MM.1S (cell line): Measurements from ENCODE around the gene MAP1LC3B2.

ENCODE experiments used
- DNase-seq: peaks from one replicate; pipeline ENCODE4 v3.0.0-alpha.2; 2015
- H2AFZ ChIP-seq: fragments of 300-600 bp; sonication (generic); 2 replicates; pipeline ENCODE4 v1.6.0; 2016; ENCODE audit warnings: antibody characterized with exemption, low read length
- H3F3A ChIP-seq: fragments of 300-600 bp; sonication (generic); 2 replicates; pipeline ENCODE4 v1.6.1; 2016; ENCODE audit warnings: mild to moderate bottlenecking, antibody characterized with exemption, low read length, moderate library complexity, mixed read lengths; ENCODE audit not compliant: insufficient read depth
- H3K27ac ChIP-seq: fragments of 300-600 bp; sonication (generic); 2 replicates; pipeline ENCODE4 v1.5.1; 2016; ENCODE audit warnings: mild to moderate bottlenecking, low read length
- H3K27me3 ChIP-seq: fragments of 300-600 bp; sonication (generic); replicated peaks from 2 replicates; pipeline ENCODE4 v1.6.0; 2016; ENCODE audit warnings: low read length; ENCODE audit not compliant: insufficient read depth
- H3K36me3 ChIP-seq: fragments of 300-600 bp; sonication (generic); replicated peaks from 2 replicates; pipeline ENCODE4 v1.6.1; 2016; ENCODE audit warnings: mild to moderate bottlenecking, low read length, mixed read lengths; ENCODE audit not compliant: insufficient read depth
- H3K4me1 ChIP-seq: fragments of 300-600 bp; sonication (generic); 2 replicates; pipeline ENCODE4 v1.6.1; 2016; ENCODE audit warnings: low read length, mixed read lengths
- H3K4me2 ChIP-seq: fragments of 300-600 bp; sonication (generic); 2 replicates; pipeline ENCODE4 v1.6.0; 2016; ENCODE audit warnings: low read depth, low read length
- H3K4me3 ChIP-seq: fragments of 300-600 bp; sonication (generic); 2 replicates; pipeline ENCODE4 v1.5.1; 2016; ENCODE audit warnings: low read length, mixed read lengths
- H3K79me2 ChIP-seq: fragments of 300-600 bp; sonication (generic); 2 replicates; pipeline ENCODE4 v1.6.1; 2016; ENCODE audit warnings: mixed run types, low read length, mixed read lengths
- H3K9ac ChIP-seq: fragments of 300-600 bp; sonication (generic); 2 replicates; pipeline ENCODE4 v1.6.1; 2016; ENCODE audit warnings: low read length, mixed read lengths
- H3K9me2 ChIP-seq: fragments of 300-600 bp; sonication (generic); replicated peaks from 2 replicates; pipeline ENCODE4 v1.6.1; 2016; ENCODE audit warnings: mild to moderate bottlenecking, low read length, mixed read lengths; ENCODE audit not compliant: insufficient read depth
- H3K9me3 ChIP-seq: fragments of 300-600 bp; sonication (generic); replicated peaks from 2 replicates; pipeline ENCODE4 v1.6.1; 2016; ENCODE audit warnings: mild to moderate bottlenecking, low read length, mixed read lengths; ENCODE audit not compliant: insufficient read depth
- H4K20me1 ChIP-seq: fragments of 300-600 bp; sonication (generic); 2 replicates; pipeline ENCODE4 v1.6.1; 2016; ENCODE audit warnings: mild to moderate bottlenecking, low read length, moderate library complexity, mixed read lengths; ENCODE audit not compliant: insufficient read depth
- EZH2 ChIP-seq: fragments of 300-600 bp; sonication (generic); optimal IDR thresholded peaks from 2 replicates; pipeline ENCODE3; 2017; ENCODE audit warnings: low read depth, mild to moderate bottlenecking, antibody characterized with exemption, low read length, mixed read lengths
- EZH2phosphoT487 ChIP-seq: fragments of 300-600 bp; sonication (generic); IDR thresholded peaks from 2 replicates; pipeline ENCODE4 v1.6.1; 2018; ENCODE audit warnings: antibody characterized with exemption, low read length
- TF ChIP-seq, protein P1 (sequence below): fragments of 300-600 bp; sonication (generic); IDR thresholded peaks from 2 replicates; pipeline ENCODE4 v1.5.1; 2016; ENCODE audit warnings: antibody characterized with exemption, low read length, mixed read lengths

The MAP1LC3B2 gene

DNA sequence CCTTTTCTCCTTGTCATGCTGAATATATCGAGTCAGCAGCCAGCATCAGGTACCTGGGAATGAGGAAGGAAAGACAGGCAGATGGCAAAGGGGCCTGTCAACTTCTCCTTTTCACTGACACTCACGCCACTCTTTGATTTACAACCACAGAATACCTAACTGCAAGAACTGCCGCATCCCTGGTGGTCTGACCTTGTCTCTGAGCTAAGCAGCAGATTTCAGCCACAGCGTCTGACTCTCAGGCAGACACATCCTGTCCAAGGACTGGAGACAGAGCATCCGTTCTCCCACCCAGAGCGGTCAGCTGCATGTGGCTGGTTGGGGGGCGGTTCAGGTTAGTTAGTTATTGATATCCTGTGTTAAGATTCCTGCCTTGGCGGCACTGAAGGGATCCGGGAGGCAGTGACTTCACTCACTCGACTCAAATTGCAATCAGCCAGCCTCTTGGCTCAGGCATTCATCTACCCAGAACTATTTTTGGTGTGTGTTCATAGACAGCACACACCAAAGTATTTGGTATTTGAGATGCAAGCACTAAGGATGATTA, 11.2 kb upstream of the MAP1LC3B2 start:
- Histone ChIP-seq H4K20me1 (no peaks in the 10 kb centered on the region), H2AFZ (no peak overlapping the region), H3K4me1 (0 out of 2 replicates have a peak, but pooled peaks cover 5% of the 10 kb centered on the region), H3F3A (no peaks in the 10 kb centered on the region), H3K27ac (no peak overlapping the region), H3K27me3 (no peaks in the 10 kb centered on the region), H3K9ac (no peak overlapping the region), H3K4me3 (no peak overlapping the region), H3K36me3 (no peaks in the 10 kb centered on the region), H3K9me3 (no peaks in the 10 kb centered on the region), H3K79me2 (no peaks in the 10 kb centered on the region), H3K4me2 (no peak overlapping the region), H3K9me2 (no peaks in the 10 kb centered on the region)
- TF ChIP-seq, protein P1, sequence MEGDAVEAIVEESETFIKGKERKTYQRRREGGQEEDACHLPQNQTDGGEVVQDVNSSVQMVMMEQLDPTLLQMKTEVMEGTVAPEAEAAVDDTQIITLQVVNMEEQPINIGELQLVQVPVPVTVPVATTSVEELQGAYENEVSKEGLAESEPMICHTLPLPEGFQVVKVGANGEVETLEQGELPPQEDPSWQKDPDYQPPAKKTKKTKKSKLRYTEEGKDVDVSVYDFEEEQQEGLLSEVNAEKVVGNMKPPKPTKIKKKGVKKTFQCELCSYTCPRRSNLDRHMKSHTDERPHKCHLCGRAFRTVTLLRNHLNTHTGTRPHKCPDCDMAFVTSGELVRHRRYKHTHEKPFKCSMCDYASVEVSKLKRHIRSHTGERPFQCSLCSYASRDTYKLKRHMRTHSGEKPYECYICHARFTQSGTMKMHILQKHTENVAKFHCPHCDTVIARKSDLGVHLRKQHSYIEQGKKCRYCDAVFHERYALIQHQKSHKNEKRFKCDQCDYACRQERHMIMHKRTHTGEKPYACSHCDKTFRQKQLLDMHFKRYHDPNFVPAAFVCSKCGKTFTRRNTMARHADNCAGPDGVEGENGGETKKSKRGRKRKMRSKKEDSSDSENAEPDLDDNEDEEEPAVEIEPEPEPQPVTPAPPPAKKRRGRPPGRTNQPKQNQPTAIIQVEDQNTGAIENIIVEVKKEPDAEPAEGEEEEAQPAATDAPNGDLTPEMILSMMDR, result no peak
- TF ChIP-seq EZH2phosphoT487 (no peak), EZH2 (no peak)
- no peak for DNase-seq

DNA sequence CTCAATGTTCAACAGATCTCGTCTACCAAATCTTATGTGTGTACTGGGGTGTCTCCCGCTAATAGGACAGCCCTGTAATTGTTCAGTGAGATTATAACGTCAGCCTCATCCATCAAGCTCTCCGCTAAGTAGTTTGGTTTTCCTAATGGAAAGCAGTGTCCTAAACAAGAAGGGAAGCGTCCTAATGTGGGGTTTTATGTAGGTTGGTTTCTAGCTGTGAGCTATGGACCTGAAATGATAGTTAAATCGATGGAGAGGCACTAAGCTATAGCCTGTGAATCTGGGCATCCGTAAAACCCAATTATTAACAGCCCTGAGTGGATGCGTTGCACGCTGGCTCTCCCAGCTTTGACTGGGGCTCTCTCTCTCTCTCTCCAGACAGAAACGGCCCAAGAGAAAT, 9.2 kb upstream of the MAP1LC3B2 start:
- H3K9me2 ChIP-seq, result no peaks in the 10 kb centered on the region
- H3K9me3 ChIP-seq, result no peaks in the 10 kb centered on the region
- TF ChIP-seq EZH2phosphoT487 (no peak), EZH2 (no peak)
- TF ChIP-seq, protein P1, result no peak
- no peaks in the 10 kb centered on the region for H3K36me3 ChIP-seq
- H3K4me3 ChIP-seq, result no peak overlapping the region
- H3K27ac ChIP-seq, result no peak overlapping the region
- no peaks in the 10 kb centered on the region for H3K27me3 ChIP-seq
- 0 out of 2 replicates have a peak, but pooled peaks cover 5% of the 10 kb centered on the region for H3K4me1 ChIP-seq
- H3K79me2 ChIP-seq, result no peaks in the 10 kb centered on the region
- no peak for DNase-seq
- no peak overlapping the region for H3K9ac ChIP-seq
- H4K20me1 ChIP-seq, result no peaks in the 10 kb centered on the region
- no peaks in the 10 kb centered on the region for H3F3A ChIP-seq
- no peak overlapping the region for H2AFZ ChIP-seq
- no peak overlapping the region for H3K4me2 ChIP-seq

DNA sequence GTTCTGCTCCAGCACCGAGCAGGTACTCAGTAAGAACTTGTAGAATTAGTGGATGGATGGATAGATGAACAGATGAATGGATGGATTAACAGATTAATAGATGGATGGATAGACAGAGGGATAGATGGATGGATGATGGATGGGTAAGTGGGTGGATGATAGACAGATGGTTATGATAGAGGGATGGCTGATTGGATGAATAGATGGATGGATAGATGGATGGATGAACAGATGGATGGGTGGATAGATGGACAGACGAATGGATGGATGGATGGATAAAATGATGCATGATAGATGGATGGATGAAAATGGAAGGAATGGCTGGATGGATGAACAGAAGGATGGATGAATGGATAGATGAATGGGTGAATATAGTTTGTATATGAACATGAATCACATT, 8.0 kb upstream of the MAP1LC3B2 start:
- Histone ChIP-seq H3K4me2 (no peak overlapping the region), H3K27ac (no peak overlapping the region), H3K27me3 (no peaks in the 10 kb centered on the region), H4K20me1 (no peaks in the 10 kb centered on the region), H3K36me3 (no peaks in the 10 kb centered on the region), H3K9me2 (no peaks in the 10 kb centered on the region), H3K9me3 (no peaks in the 10 kb centered on the region), H3K4me1 (0 out of 2 replicates have a peak, but pooled peaks cover 5% of the 10 kb centered on the region), H2AFZ (no peak overlapping the region), H3K9ac (no peak overlapping the region), H3K79me2 (no peaks in the 10 kb centered on the region), H3K4me3 (no peak overlapping the region), H3F3A (no peaks in the 10 kb centered on the region)
- no peak for TF ChIP-seq EZH2
- TF ChIP-seq EZH2phosphoT487, result no peak
- TF ChIP-seq, protein P1, result no peak
- no peak for DNase-seq
